ENCODE data around the gene ALKBH1. TPM values are rescaled to one million over a fixed set of nuclear protein-coding genes. Genes with fewer than 3 reads are reported as not detected.

Gene ALKBH1
- total RNA-seq: 14.1 TPM

GRCh38 chr14:77707724-77708408 is at the start of gene ALKBH1, which contains the start of gene SLIRP:
TSS of gene ALKBH1 (minus strand) at chr14:77708023. CDS start at chr14:77708004, 19 bp downstream.
TSS of gene SLIRP (plus strand) at chr14:77708103. CDS start at chr14:77708112, 9 bp downstream.

Small RNA genes within 50 kb of the gene (small RNA-seq; reads per million reads assigned to genes)
- gene COX6CP11 (ENCODE audit: low replicate concordance): not detected

Other genes starting within 250 kb of the ALKBH1 start
- 84.2 TPM for gene AHSA1, start 249.9 kb downstream of the ALKBH1 start, total RNA-seq
- gene ISM2, start 209.2 kb downstream of the ALKBH1 start, total RNA-seq: not detected
- gene SPTLC2, start 91.4 kb downstream of the ALKBH1 start, total RNA-seq: 31.6 TPM
- gene SLIRP, start 80 bp upstream of the ALKBH1 start, total RNA-seq: 53.8 TPM
- 54.1 TPM for gene SNW1, start 53.1 kb upstream of the ALKBH1 start, total RNA-seq
- gene ADCK1, start 92.1 kb upstream of the ALKBH1 start, total RNA-seq: 11.6 TPM